IPS-NIHi7 (cell line): ENCODE measurements around the gene SSUH2.
A peak's percentile ranks its signal among the peaks of the same experiment; 100 is the strongest.

ENCODE experiments used
- DNase-seq: peaks from one replicate; pipeline ENCODE4 v3.0.0; 2012; ENCODE audit warnings: mixed read lengths; ENCODE audit errors: extremely low spot score

SSUH2 gene

GRCh38 chr3:8610951-8611350, 33.6 kb downstream of the SSUH2 start:
- DNase-seq, result no peak

- no peak for DNase-seq
These were observed 35.7 kb downstream of the SSUH2 start for GRCh38 chr3:8608791-8609467.

- no peak for DNase-seq
These were observed 36.4 kb downstream of the SSUH2 start for GRCh38 chr3:8608041-8608790.

GRCh38 chr3:8607234-8608040, 37.2 kb downstream of the SSUH2 start:
- peak; percentile 61 for DNase-seq

GRCh38 chr3:8606701-8607231, 37.8 kb downstream of the SSUH2 start:
- no peak for DNase-seq

GRCh38 chr3:8604988-8605387, 39.6 kb downstream of the SSUH2 start:
- DNase-seq, result no peak

GRCh38 chr3:8604006-8604405, 40.6 kb downstream of the SSUH2 start:
- DNase-seq, result no peak

- DNase-seq, result no peak
These were observed 41.4 kb downstream of the SSUH2 start for GRCh38 chr3:8603115-8603710.

- no peak for DNase-seq
These were observed 44.1 kb downstream of the SSUH2 start for GRCh38 chr3:8600457-8600856.

- DNase-seq, result no peak
These were observed 45.5 kb downstream of the SSUH2 start for GRCh38 chr3:8599146-8599545.

GRCh38 chr3:8597219-8597853, 47.3 kb downstream of the SSUH2 start:
- DNase-seq, result no peak

GRCh38 chr3:8596321-8597218, 48.0 kb downstream of the SSUH2 start:
- no peak for DNase-seq

- no peak for DNase-seq
These were observed 48.9 kb downstream of the SSUH2 start for GRCh38 chr3:8595695-8596115.

GRCh38 chr3:8595252-8595651, 49.3 kb downstream of the SSUH2 start:
- DNase-seq, result no peak

GRCh38 chr3:8593021-8593827, 51.4 kb downstream of the SSUH2 start:
- no peak for DNase-seq

- DNase-seq, result no peak
These were observed 54.6 kb downstream of the SSUH2 start for GRCh38 chr3:8589880-8590556.

- no peak for DNase-seq
These were observed 59.9 kb downstream of the SSUH2 start for GRCh38 chr3:8584661-8585060.

GRCh38 chr3:8581806-8582445, 62.7 kb downstream of the SSUH2 start:
- DNase-seq, result no peak
